ENCODE measurements around the gene GNGT1.

GRCh38 chr7:93948106-93948505 lies 41.7 kb downstream of the GNGT1 start:
- TF ChIP-seq, protein P1, sequence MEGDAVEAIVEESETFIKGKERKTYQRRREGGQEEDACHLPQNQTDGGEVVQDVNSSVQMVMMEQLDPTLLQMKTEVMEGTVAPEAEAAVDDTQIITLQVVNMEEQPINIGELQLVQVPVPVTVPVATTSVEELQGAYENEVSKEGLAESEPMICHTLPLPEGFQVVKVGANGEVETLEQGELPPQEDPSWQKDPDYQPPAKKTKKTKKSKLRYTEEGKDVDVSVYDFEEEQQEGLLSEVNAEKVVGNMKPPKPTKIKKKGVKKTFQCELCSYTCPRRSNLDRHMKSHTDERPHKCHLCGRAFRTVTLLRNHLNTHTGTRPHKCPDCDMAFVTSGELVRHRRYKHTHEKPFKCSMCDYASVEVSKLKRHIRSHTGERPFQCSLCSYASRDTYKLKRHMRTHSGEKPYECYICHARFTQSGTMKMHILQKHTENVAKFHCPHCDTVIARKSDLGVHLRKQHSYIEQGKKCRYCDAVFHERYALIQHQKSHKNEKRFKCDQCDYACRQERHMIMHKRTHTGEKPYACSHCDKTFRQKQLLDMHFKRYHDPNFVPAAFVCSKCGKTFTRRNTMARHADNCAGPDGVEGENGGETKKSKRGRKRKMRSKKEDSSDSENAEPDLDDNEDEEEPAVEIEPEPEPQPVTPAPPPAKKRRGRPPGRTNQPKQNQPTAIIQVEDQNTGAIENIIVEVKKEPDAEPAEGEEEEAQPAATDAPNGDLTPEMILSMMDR (IDR thresholded peaks at IDR 0.05; ENCODE audit: low read depth, low read length, missing input control) = no peak
- TF ChIP-seq MAX (IDR thresholded peaks at IDR 0.05) (no peak), TAF1 (conservative IDR thresholded peaks at IDR 0.05) (no peak), NR2F2 (IDR thresholded peaks at IDR 0.05) (no peak), EGR1 (IDR thresholded peaks at IDR 0.05; ENCODE audit: low read depth in 2 of 2) (no peak)
- TF ChIP-seq, protein P2, sequence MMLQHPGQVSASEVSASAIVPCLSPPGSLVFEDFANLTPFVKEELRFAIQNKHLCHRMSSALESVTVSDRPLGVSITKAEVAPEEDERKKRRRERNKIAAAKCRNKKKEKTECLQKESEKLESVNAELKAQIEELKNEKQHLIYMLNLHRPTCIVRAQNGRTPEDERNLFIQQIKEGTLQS (IDR thresholded peaks at IDR 0.05) = no peak
- TF ChIP-seq, protein P3, sequence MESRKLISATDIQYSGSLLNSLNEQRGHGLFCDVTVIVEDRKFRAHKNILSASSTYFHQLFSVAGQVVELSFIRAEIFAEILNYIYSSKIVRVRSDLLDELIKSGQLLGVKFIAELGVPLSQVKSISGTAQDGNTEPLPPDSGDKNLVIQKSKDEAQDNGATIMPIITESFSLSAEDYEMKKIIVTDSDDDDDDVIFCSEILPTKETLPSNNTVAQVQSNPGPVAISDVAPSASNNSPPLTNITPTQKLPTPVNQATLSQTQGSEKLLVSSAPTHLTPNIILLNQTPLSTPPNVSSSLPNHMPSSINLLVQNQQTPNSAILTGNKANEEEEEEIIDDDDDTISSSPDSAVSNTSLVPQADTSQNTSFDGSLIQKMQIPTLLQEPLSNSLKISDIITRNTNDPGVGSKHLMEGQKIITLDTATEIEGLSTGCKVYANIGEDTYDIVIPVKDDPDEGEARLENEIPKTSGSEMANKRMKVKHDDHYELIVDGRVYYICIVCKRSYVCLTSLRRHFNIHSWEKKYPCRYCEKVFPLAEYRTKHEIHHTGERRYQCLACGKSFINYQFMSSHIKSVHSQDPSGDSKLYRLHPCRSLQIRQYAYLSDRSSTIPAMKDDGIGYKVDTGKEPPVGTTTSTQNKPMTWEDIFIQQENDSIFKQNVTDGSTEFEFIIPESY (IDR thresholded peaks at IDR 0.05) = no peak

Measured in liver (tissue), 3 donors.